SU-DHL-6 (cell line): ENCODE measurements around the gene HIPK2.

Experiments
- EZH2phosphoT487 ChIP-seq: fragments of 200-600 bp; sonication (generic), shearing (Covaris generic); conservative IDR thresholded peaks from 2 replicates; pipeline ENCODE4 v1.6.1; 2018; ENCODE audit warnings: mild to moderate bottlenecking, antibody characterized with exemption, low read length, moderate library complexity, mixed read lengths
- TF ChIP-seq, protein P1 (sequence below): fragments of 200-600 bp; sonication (generic); IDR thresholded peaks from one replicate; pipeline ENCODE4 v1.5.1; 2017; ENCODE audit warnings: antibody characterized with exemption, mild to moderate bottlenecking, low read length, moderate library complexity; ENCODE audit not compliant: insufficient read depth, poor library complexity, severe bottlenecking

DNA sequence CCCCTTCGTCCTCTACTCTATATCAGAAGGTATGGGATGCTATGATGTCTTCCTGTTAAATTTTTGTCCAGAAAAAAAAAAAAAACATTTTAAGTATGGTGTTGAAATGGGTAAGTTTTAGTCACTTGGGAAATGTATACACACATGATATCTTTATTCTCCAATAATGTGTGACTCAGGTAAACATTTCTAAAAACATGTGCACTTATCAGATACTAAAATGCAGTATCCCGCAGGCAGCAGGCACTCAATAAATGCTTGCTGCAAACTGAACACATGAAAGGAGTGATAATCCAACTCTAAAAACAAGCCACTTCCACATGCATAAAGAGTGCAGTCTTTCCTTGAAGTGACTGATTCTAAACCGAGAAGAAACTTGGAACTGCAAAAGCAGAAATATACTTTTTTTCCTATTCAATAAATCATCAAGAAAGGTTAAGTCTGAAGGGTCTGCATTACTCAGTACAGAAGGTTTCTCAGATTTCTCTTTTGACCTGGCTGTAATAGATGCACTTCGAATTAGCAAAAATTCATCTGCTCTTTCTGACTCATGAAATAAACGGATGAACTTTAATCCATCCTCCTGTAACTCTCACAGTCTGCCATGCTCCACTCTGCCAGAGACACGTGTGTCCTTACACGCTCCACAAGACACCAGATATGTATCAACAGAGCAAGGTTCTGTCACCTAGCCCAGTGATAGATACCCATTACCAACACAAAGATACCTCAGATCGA, 84.0 kb downstream of the HIPK2 start:
- TF ChIP-seq, protein P1, sequence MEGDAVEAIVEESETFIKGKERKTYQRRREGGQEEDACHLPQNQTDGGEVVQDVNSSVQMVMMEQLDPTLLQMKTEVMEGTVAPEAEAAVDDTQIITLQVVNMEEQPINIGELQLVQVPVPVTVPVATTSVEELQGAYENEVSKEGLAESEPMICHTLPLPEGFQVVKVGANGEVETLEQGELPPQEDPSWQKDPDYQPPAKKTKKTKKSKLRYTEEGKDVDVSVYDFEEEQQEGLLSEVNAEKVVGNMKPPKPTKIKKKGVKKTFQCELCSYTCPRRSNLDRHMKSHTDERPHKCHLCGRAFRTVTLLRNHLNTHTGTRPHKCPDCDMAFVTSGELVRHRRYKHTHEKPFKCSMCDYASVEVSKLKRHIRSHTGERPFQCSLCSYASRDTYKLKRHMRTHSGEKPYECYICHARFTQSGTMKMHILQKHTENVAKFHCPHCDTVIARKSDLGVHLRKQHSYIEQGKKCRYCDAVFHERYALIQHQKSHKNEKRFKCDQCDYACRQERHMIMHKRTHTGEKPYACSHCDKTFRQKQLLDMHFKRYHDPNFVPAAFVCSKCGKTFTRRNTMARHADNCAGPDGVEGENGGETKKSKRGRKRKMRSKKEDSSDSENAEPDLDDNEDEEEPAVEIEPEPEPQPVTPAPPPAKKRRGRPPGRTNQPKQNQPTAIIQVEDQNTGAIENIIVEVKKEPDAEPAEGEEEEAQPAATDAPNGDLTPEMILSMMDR, result no peak
- TF ChIP-seq EZH2phosphoT487, result no peak
